Spleen (tissue), 13 donors: ENCODE measurements around the gene SKIC8. TPM values are rescaled to one million over a fixed set of nuclear protein-coding genes. Genes with fewer than 3 reads are reported as not detected.
A peak's percentile ranks its signal among the peaks of the same experiment; 100 is the strongest.

Experiments
- DNase-seq: peaks from one replicate; pipeline ENCODE4 v3.0.0-alpha.2; 2020
- H3K27ac ChIP-seq, 8 donors: fragments of 200-600 bp; sonication (generic) in 7 of 8; 1 replicate in 4 of 8; 2 replicates in 4 of 8; pipeline versions ENCODE4 v1.5.0 to v1.8.0; 2016 to 2021; ENCODE audit warnings: inconsistent platforms in 4 of 8, mild to moderate bottlenecking in 4 of 8, moderate library complexity in 1 of 8
- H3K27me3 ChIP-seq, 7 donors: fragments of 200-600 bp; sonication (generic) in 6 of 7; replicated peaks in 1 of 7; 1 replicate in 4 of 7; 2 replicates in 3 of 7; pipeline versions ENCODE4 v1.5.0 to v1.8.0; 2016 to 2021; ENCODE audit warnings: inconsistent platforms in 3 of 7, mild to moderate bottlenecking in 1 of 7
- H3K36me3 ChIP-seq, 6 donors: fragments of 200-600 bp; sonication (generic) in 5 of 6; 1 replicate in 4 of 6; 2 replicates in 2 of 6; pipeline versions ENCODE4 v1.5.0 to v1.8.0; 2016 to 2021; ENCODE audit warnings: inconsistent platforms in 2 of 6
- H3K4me1 ChIP-seq, 6 donors: fragments of 200-600 bp; sonication (generic) in 5 of 6; 1 replicate in 3 of 6; 2 replicates in 3 of 6; pipeline versions ENCODE4 v1.5.0 to v1.8.0; 2016 to 2021; ENCODE audit warnings: inconsistent platforms in 3 of 6
- H3K4me3 ChIP-seq, 8 donors: fragments of 200-600 bp; sonication (generic) in 7 of 8; 1 replicate in 4 of 8; 2 replicates in 4 of 8; pipeline versions ENCODE4 v1.5.0 to v1.8.0; 2016 to 2021; ENCODE audit warnings: inconsistent platforms in 4 of 8, mild to moderate bottlenecking in 4 of 8, moderate library complexity in 2 of 8
- H3K9me3 ChIP-seq, 8 donors: fragments of 200-600 bp; sonication (generic) in 7 of 8; 1 replicate in 4 of 8; 2 replicates in 4 of 8; pipeline versions ENCODE4 v1.5.0 to v1.8.0; 2016 to 2021; ENCODE audit warnings: inconsistent platforms in 4 of 8
- CTCF ChIP-seq, 11 experiments: fragments of 200-600 bp in 7 of 11; fragments of 450-650 bp in 4 of 11; sonication (generic) in 4 of 11; IDR thresholded peaks in 8 of 11; conservative IDR thresholded peaks in 3 of 11; 1 replicate in 7 of 11; 2 replicates in 4 of 11; pipeline versions ENCODE4 v1.4.0 to v1.8.0; 2016 to 2021; ENCODE audit warnings: antibody characterized with exemption in 11 of 11, inconsistent platforms in 4 of 11, mild to moderate bottlenecking in 1 of 11
- POLR2A ChIP-seq, 3 donors: fragments of 450-650 bp; IDR thresholded peaks; one replicate each; pipeline ENCODE4 v1.5.1; 2017; ENCODE audit warnings: antibody characterized with exemption in 3 of 3, mild to moderate bottlenecking in 1 of 3
- POLR2AphosphoS5 ChIP-seq, 3 donors: sonication (generic); formaldehyde crosslinking; IDR thresholded peaks; one replicate each; pipeline ENCODE4 v1.5.1; 2017; ENCODE audit warnings: antibody characterized with exemption in 3 of 3
- WGBS, 5 donors: extraction: QIAGEN DNeasy Blood & Tissue Kit in 3 of 5; methylation state at CpG; one replicate each; pipeline versions ENCODE4 v1.1.5 to v1.1.7; 2013 to 2018; 5-methylcytosine and 5-hydroxymethylcytosine counted together
- intact Hi-C: fragments of 100-400 bp; cut with DNase I; formaldehyde crosslinking; loops from one replicate; pipeline ENCODE4 v1.15.0; 2023; ENCODE audit warnings: low total_unique reads
- long read RNA-seq, 2 donors: transcript quantifications; one replicate each; lab custom pipeline, GENCODE V29; 2026
- polyA plus RNA-seq, 3 donors: library from polyadenylated mRNA; stranded (reverse); fragments of 200-250 nt; gene quantifications; one replicate each; pipeline ENCODE4 v1.2.1, GENCODE V29; 2013
- total RNA-seq, 7 donors: library from RNA; depleted of rRNA in 3 of 7; stranded (reverse); fragments of >200 nt in 3 of 7; fragmentation: NEBNext Ultra II Directional in 4 of 7; extraction: Animal tissue kit (Norgen Biotek cat#: 25700) in 4 of 7; gene quantifications; one replicate each; pipeline versions ENCODE4 v1.1.0 to v1.2.1, GENCODE V29; 2016 to 2021
- donor health status: healthy with polysubstance abuse.
- donor health status: DM: no; HTN: no; CAD: no; lungs with moderate emphysema.
- donor health status: DM: no; HTN: no; CAD: no.
- donor health status: Bipolar disorder and iron deficiency.
- donor health status: healthy.
- donor health status: DM: no; HTN: no; CAD: no.
- donor health status: DM: yes; HTN: yes; CAD: no.

The SKIC8 gene
- total RNA-seq (10 to 100 TPM; 33.3 to 60.6 (median 40.5) TPM), polyA plus RNA-seq (10 to 100 TPM; 41.2 to 52.3 (median 42.1) TPM)
- long read RNA-seq, donor 1, transcript WDR61-201 (11 exons, 1,387 nt): minor isoform, 19 of 42 reads
- long read RNA-seq, donor 1, transcript WDR61-210 (1 exons, 3,629 nt): major isoform, 21 of 42 reads
- long read RNA-seq, donor 1, partial matches to known transcripts: 0 of 42 reads
- long read RNA-seq, donor 1, other reads (novel, unspliced or antisense): 0 of 42 reads
- long read RNA-seq, donor 2, transcript WDR61-210 (1 exons, 3,629 nt): minor isoform, 5 of 38 reads
- long read RNA-seq, donor 2, transcript WDR61-201 (11 exons, 1,387 nt): major isoform, 27 of 38 reads
- long read RNA-seq, donor 2, partial matches to known transcripts: 0 of 38 reads
- long read RNA-seq, donor 2, other reads (novel, unspliced or antisense): 0 of 38 reads

GRCh38 chr15:78299101-78299930 is at the start of gene SKIC8:
TSS of gene SKIC8 (minus strand) at chr15:78299609. CDS start at chr15:78295686, 3,923 bp downstream.
- peak; percentile 97 for DNase-seq
- Histone ChIP-seq H3K4me3 (peak within 1 kb of the TSS; percentile 79 to 99 (median 92)), H3K27ac (peak within 1 kb of the TSS; percentile 69 to 88 (median 85)), H3K36me3 (peaks cover 0 to 14% (median under 1%) of the 10 kb centered on the region in 6 donors), H3K4me1 (peaks cover 7 to 48% (median 28%) of the 10 kb centered on the region in 6 donors), H3K9me3 (no peaks in the 10 kb centered on the region), H3K27me3 (peaks cover 0 to 8% (median 0%) of the 10 kb centered on the region in 7 donors)
- 0 to 1% (median 0%) methylated on average over 44 to 55 of the region's 55 CpGs for WGBS, 5 donors
- TF ChIP-seq CTCF (IDR thresholded peaks at IDR 0.05 in 8 of 11, conservative IDR thresholded peaks at IDR 0.05 in 3 of 11): peak in 1 of 11 experiments; percentile 25
- TF ChIP-seq POLR2A (IDR thresholded peaks at IDR 0.05): peak; percentile 25 to 72 (median 47)
- peak; percentile 97 to 99 (median 98) for TF ChIP-seq POLR2AphosphoS5 (IDR thresholded peaks at IDR 0.05)
- intact Hi-C loops: no loop called here

GRCh38 chr15:78347586-78348543 is 48.5 kb upstream of the SKIC8 start:
- H3K4me1 ChIP-seq: no peaks in the 10 kb centered on the region
- DNase-seq: peak; percentile 29
- peaks cover 0 to 14% (median 0%) of the 10 kb centered on the region in 7 donors for H3K27me3 ChIP-seq
- peak overlapping the region in 5 of 8 donors; percentile 13 to 63 (median 44) for H3K27ac ChIP-seq
- H3K36me3 ChIP-seq: no peaks in the 10 kb centered on the region
- 75 to 84% (median 76%) methylated on average over 17 of the region's 17 CpGs for WGBS, 5 donors
- H3K9me3 ChIP-seq: no peaks in the 10 kb centered on the region
- intact Hi-C loops: no loop called here
- H3K4me3 ChIP-seq: no peak overlapping the region
- TF ChIP-seq POLR2AphosphoS5 (IDR thresholded peaks at IDR 0.05) (no peak), CTCF (IDR thresholded peaks at IDR 0.05 in 8 of 11, conservative IDR thresholded peaks at IDR 0.05 in 3 of 11) (no peak), POLR2A (IDR thresholded peaks at IDR 0.05) (no peak)

- no peak for TF ChIP-seq CTCF (IDR thresholded peaks at IDR 0.05 in 8 of 11, conservative IDR thresholded peaks at IDR 0.05 in 3 of 11)
- no peak for TF ChIP-seq POLR2AphosphoS5 (IDR thresholded peaks at IDR 0.05)
- no peak for TF ChIP-seq POLR2A (IDR thresholded peaks at IDR 0.05)
- no peaks in the 10 kb centered on the region for H3K9me3 ChIP-seq
- H3K4me1 ChIP-seq: peaks cover 0 to 16% (median 5%) of the 10 kb centered on the region in 6 donors
- H3K4me3 ChIP-seq: no peak overlapping the region
- H3K36me3 ChIP-seq: no peaks in the 10 kb centered on the region
- DNase-seq: no peak
- H3K27me3 ChIP-seq: peaks cover 0 to 38% (median 19%) of the 10 kb centered on the region in 7 donors
- 80 to 89% (median 88%) methylated on average over 9 of the region's 9 CpGs for WGBS, 5 donors
- peak overlapping the region in 3 of 8 donors; percentile 4 to 60 (median 25) for H3K27ac ChIP-seq
- intact Hi-C loops: no loop called here
Observed at GRCh38 chr15:78345396-78346125, 46.2 kb upstream of the SKIC8 start.
